GM10266 (cell line): ENCODE results near the gene SLC9A3.

Experiments used
- DNase-seq: peaks from one replicate; pipeline ENCODE4 v3.0.0; 2012; ENCODE audit errors: extremely low spot score
- CTCF ChIP-seq: IDR thresholded peaks from 2 replicates; pipeline ENCODE4 v1.5.1; 2012; ENCODE audit warnings: mild to moderate bottlenecking, low read depth; ENCODE audit not compliant: control insufficient read depth, insufficient read depth; ENCODE audit errors: missing control alignments

SLC9A3 gene

GRCh38 chr5:527646-528628 is 3.7 kb upstream of the SLC9A3 start:
- DNase-seq = peak; percentile 79
- TF ChIP-seq CTCF = no peak

- no peak for DNase-seq
- TF ChIP-seq CTCF = no peak
Observed at GRCh38 chr5:526456-527088, 2.3 kb upstream of the SLC9A3 start.

GRCh38 chr5:525916-526315 is 1.7 kb upstream of the SLC9A3 start:
- no peak for DNase-seq
- no peak for TF ChIP-seq CTCF

- TF ChIP-seq CTCF = no peak
- no peak for DNase-seq
Observed at GRCh38 chr5:524973-525761, 918 bp upstream of the SLC9A3 start.

- TF ChIP-seq CTCF = no peak
- no peak for DNase-seq
Observed at GRCh38 chr5:523441-524222, 617 bp downstream of the SLC9A3 start.

GRCh38 chr5:522899-523440 is 1.3 kb downstream of the SLC9A3 start:
- no peak for DNase-seq
- no peak for TF ChIP-seq CTCF
